ENCODE measurements around the gene OR2H1. TPM values are rescaled to one million over a fixed set of nuclear protein-coding genes. Genes with fewer than 3 reads are reported as not detected.

Gene OR2H1
- polyA plus RNA-seq, 3 donors = not detected

- H3K27ac Mint-ChIP-seq = no peak overlapping the region
- WGBS (ENCODE audit: insufficient coverage) = 83% methylated on average over 1 of the region's 2 CpGs
Measured at GRCh38 chr6:29479560-29479959, 22.6 kb downstream of the OR2H1 start.

GRCh38 chr6:29483186-29483585 lies 26.2 kb downstream of the OR2H1 start:
- intact Hi-C loops (cut with micrococcal nuclease) = no loop called here
- Mint-ChIP-seq H3K9me3 (peaks cover 0 to 8% (median 2%) of the 10 kb centered on the region in 7 donors), H3K4me1 (no peaks in the 10 kb centered on the region), H3K36me3 (no peaks in the 10 kb centered on the region), H3K27me3 (ENCODE audit: low read depth in 3 of 3) (no peaks in the 10 kb centered on the region), H3K4me3 (no peak overlapping the region), H3K27ac (no peak overlapping the region)
- H3K36me3 ChIP-seq (replicated peaks in 1 of 2; ENCODE audit: control insufficient read depth in 1 of 2, insufficient read depth in 2 of 2, low read length in 2 of 2) = no peaks in the 10 kb centered on the region
- no peak overlapping the region for H3K4me3 ChIP-seq (replicated peaks in 1 of 3; ENCODE audit: low read depth in 2 of 3, low read length in 3 of 3)
- no peaks in the 10 kb centered on the region for H4K20me1 ChIP-seq (ENCODE audit: insufficient read depth, low read length)
- H3K9ac ChIP-seq (ENCODE audit: insufficient read depth, low read length, poor library complexity, severe bottlenecking) = no peak overlapping the region
- no peak for DNase-seq
- H3K27me3 ChIP-seq (ENCODE audit: control insufficient read depth in 2 of 2, insufficient read depth in 2 of 2, low read length in 2 of 2) = no peaks in the 10 kb centered on the region
- H3K4me2 ChIP-seq (replicated peaks; ENCODE audit: extremely low read depth, low read length, poor library complexity, severe bottlenecking) = no peak overlapping the region
- no peak overlapping the region for H3K27ac ChIP-seq (ENCODE audit: low read depth in 1 of 2, low read length in 2 of 2)
- TF ChIP-seq, protein P1, sequence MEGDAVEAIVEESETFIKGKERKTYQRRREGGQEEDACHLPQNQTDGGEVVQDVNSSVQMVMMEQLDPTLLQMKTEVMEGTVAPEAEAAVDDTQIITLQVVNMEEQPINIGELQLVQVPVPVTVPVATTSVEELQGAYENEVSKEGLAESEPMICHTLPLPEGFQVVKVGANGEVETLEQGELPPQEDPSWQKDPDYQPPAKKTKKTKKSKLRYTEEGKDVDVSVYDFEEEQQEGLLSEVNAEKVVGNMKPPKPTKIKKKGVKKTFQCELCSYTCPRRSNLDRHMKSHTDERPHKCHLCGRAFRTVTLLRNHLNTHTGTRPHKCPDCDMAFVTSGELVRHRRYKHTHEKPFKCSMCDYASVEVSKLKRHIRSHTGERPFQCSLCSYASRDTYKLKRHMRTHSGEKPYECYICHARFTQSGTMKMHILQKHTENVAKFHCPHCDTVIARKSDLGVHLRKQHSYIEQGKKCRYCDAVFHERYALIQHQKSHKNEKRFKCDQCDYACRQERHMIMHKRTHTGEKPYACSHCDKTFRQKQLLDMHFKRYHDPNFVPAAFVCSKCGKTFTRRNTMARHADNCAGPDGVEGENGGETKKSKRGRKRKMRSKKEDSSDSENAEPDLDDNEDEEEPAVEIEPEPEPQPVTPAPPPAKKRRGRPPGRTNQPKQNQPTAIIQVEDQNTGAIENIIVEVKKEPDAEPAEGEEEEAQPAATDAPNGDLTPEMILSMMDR (IDR thresholded peaks at IDR 0.05) = no peak
- H3K79me2 ChIP-seq (ENCODE audit: insufficient read depth, low read length) = no peaks in the 10 kb centered on the region
- H2AFZ ChIP-seq (ENCODE audit: insufficient read depth, low read depth, low read length, poor library complexity, severe bottlenecking) = no peak overlapping the region
- WGBS (ENCODE audit: insufficient coverage) = no CpG with 5 or more reads among the region's 3 CpGs
- H3K9me3 ChIP-seq (replicated peaks in 1 of 2; ENCODE audit: control insufficient read depth in 1 of 2, insufficient read depth in 1 of 2, low read length in 2 of 2) = no peaks in the 10 kb centered on the region
- no peaks in the 10 kb centered on the region for H3K4me1 ChIP-seq (ENCODE audit: control insufficient read depth in 1 of 2, insufficient read depth in 2 of 2, low read length in 2 of 2)

More at GRCh38 chr6:29479560-29479959, 22.6 kb downstream of the OR2H1 start:
- H3K27me3 ChIP-seq (ENCODE audit: control insufficient read depth in 2 of 2, insufficient read depth in 2 of 2, low read length in 2 of 2) = no peaks in the 10 kb centered on the region
- intact Hi-C loops (cut with micrococcal nuclease) = no loop called here
- H3K36me3 ChIP-seq (replicated peaks in 1 of 2; ENCODE audit: control insufficient read depth in 1 of 2, insufficient read depth in 2 of 2, low read length in 2 of 2) = no peaks in the 10 kb centered on the region
- Mint-ChIP-seq H3K4me1 (no peaks in the 10 kb centered on the region), H3K4me3 (no peak overlapping the region), H3K9me3 (peaks cover 0 to 14% (median 2%) of the 10 kb centered on the region in 7 donors), H3K36me3 (no peaks in the 10 kb centered on the region), H3K27me3 (ENCODE audit: low read depth in 3 of 3) (peaks cover 0 to 2% (median 0%) of the 10 kb centered on the region in 3 donors)
- no peak overlapping the region for H2AFZ ChIP-seq (ENCODE audit: insufficient read depth, low read depth, low read length, poor library complexity, severe bottlenecking)
- DNase-seq = no peak
- TF ChIP-seq, protein P1 (IDR thresholded peaks at IDR 0.05) = no peak
- no peaks in the 10 kb centered on the region for H3K9me3 ChIP-seq (replicated peaks in 1 of 2; ENCODE audit: control insufficient read depth in 1 of 2, insufficient read depth in 1 of 2, low read length in 2 of 2)
- no peak overlapping the region for H3K4me3 ChIP-seq (replicated peaks in 1 of 3; ENCODE audit: low read depth in 2 of 3, low read length in 3 of 3)
- no peaks in the 10 kb centered on the region for H3K4me1 ChIP-seq (ENCODE audit: control insufficient read depth in 1 of 2, insufficient read depth in 2 of 2, low read length in 2 of 2)
- no peaks in the 10 kb centered on the region for H4K20me1 ChIP-seq (ENCODE audit: insufficient read depth, low read length)
- no peaks in the 10 kb centered on the region for H3K79me2 ChIP-seq (ENCODE audit: insufficient read depth, low read length)
- no peak overlapping the region for H3K4me2 ChIP-seq (replicated peaks; ENCODE audit: extremely low read depth, low read length, poor library complexity, severe bottlenecking)
- H3K9ac ChIP-seq (ENCODE audit: insufficient read depth, low read length, poor library complexity, severe bottlenecking) = no peak overlapping the region
- H3K27ac ChIP-seq (ENCODE audit: low read depth in 1 of 2, low read length in 2 of 2) = no peak overlapping the region
